ENCODE data around the gene MSGN1.

Gene MSGN1

GRCh38 chr2:17849275-17849674, 33.0 kb downstream of the MSGN1 start:
- DNase-seq (ENCODE audit: low read depth): no peak

GRCh38 chr2:17850151-17850550, 33.9 kb downstream of the MSGN1 start:
- no peak for DNase-seq (ENCODE audit: low read depth)

- no peak for DNase-seq (ENCODE audit: low read depth)
Observed at GRCh38 chr2:17851731-17852585, 35.7 kb downstream of the MSGN1 start.

GRCh38 chr2:17853799-17854198, 37.5 kb downstream of the MSGN1 start:
- DNase-seq (ENCODE audit: low read depth): no peak

GRCh38 chr2:17857021-17857420, 40.8 kb downstream of the MSGN1 start:
- no peak for DNase-seq (ENCODE audit: low read depth)

GRCh38 chr2:17858064-17858463, 41.8 kb downstream of the MSGN1 start:
- DNase-seq (ENCODE audit: low read depth): no peak

GRCh38 chr2:17863539-17863938, 47.3 kb downstream of the MSGN1 start:
- no peak for DNase-seq (ENCODE audit: low read depth)

GRCh38 chr2:17864676-17865075, 48.4 kb downstream of the MSGN1 start:
- DNase-seq (ENCODE audit: low read depth): no peak

- DNase-seq (ENCODE audit: low read depth): no peak
Observed at GRCh38 chr2:17867133-17867532, 50.9 kb downstream of the MSGN1 start.
